Measurements from ENCODE around the gene ZC3H4. TPM values are rescaled to one million over a fixed set of nuclear protein-coding genes. Genes with fewer than 3 reads are reported as not detected.
"Not testable (repeated sequence)": the region's sequence is repeated elsewhere in the genome, so short reads cannot be mapped to it uniquely, and the experiment has no call there.

The ZC3H4 gene
- total RNA-seq, 1 experiment from 2014 or later = 94.4 TPM

GRCh38 chr19:47081095-47081494, 32.5 kb downstream of the ZC3H4 start:
- ChIA-PET POLR2A (ENCODE audit: low non-redundant PET) (interaction anchor here (0.7 kb wide), 1 partner anchor 26 kb away, joined by 6 read pairs; no protein-coding TSS in a partner anchor), CTCF (no interaction called here)
- Histone ChIP-seq H3K4me1 (ENCODE audit: insufficient read depth, low read length, poor library complexity, severe bottlenecking) (no peaks in the 10 kb centered on the region), H3K27ac (ENCODE audit: low read depth, low read length, poor library complexity, severe bottlenecking) (no peak overlapping the region), H3K36me3 (ENCODE audit: insufficient read depth, low read length, poor library complexity, severe bottlenecking) (peaks cover 92% of the 10 kb centered on the region), H3K9me3 (ENCODE audit: low read depth, low read length, poor library complexity, severe bottlenecking) (no peaks in the 10 kb centered on the region), H3K27me3 (replicated peaks; ENCODE audit: insufficient read depth, low read depth, low read length, poor library complexity) (no peaks in the 10 kb centered on the region), H3K4me3 (ENCODE audit: low read depth, low read length, poor library complexity, severe bottlenecking) (no peak overlapping the region)
- TF ChIP-seq CTCF (conservative IDR thresholded peaks at IDR 0.05; ENCODE audit: low read depth, low read length) = no peak
- TF ChIP-seq EZH2 (IDR thresholded peaks at IDR 0.05; ENCODE audit: borderline replicate concordance, low read depth, low read length, poor library complexity, severe bottlenecking) = no peak
- BruUV-seq (replicated peaks) = no TSS peak
- intact Hi-C loops (cut with micrococcal nuclease; ENCODE audit: unreplicated experiment) = no loop called here
- DNase-seq (ENCODE audit: low spot score) = no peak

GRCh38 chr19:47078351-47078750, 35.2 kb downstream of the ZC3H4 start:
- H3K27ac ChIP-seq (ENCODE audit: low read depth, low read length, poor library complexity, severe bottlenecking); H3K4me3 ChIP-seq (ENCODE audit: low read depth, low read length, poor library complexity, severe bottlenecking); POLR2A ChIA-PET (ENCODE audit: low non-redundant PET); H3K27me3 ChIP-seq (replicated peaks; ENCODE audit: insufficient read depth, low read depth, low read length, poor library complexity); DNase-seq (ENCODE audit: low spot score); H3K9me3 ChIP-seq (ENCODE audit: low read depth, low read length, poor library complexity, severe bottlenecking); BruUV-seq (replicated peaks); H3K4me1 ChIP-seq (ENCODE audit: insufficient read depth, low read length, poor library complexity, severe bottlenecking); CTCF ChIA-PET; intact Hi-C loops (cut with micrococcal nuclease; ENCODE audit: unreplicated experiment): not testable (repeated sequence)
- peaks cover 92% of the 10 kb centered on the region for H3K36me3 ChIP-seq (ENCODE audit: insufficient read depth, low read length, poor library complexity, severe bottlenecking)

GRCh38 chr19:47075941-47076340, 37.6 kb downstream of the ZC3H4 start:
- DNase-seq (ENCODE audit: low spot score) = no peak
- H3K27ac ChIP-seq (ENCODE audit: low read depth, low read length, poor library complexity, severe bottlenecking) = no peak overlapping the region
- ChIA-PET POLR2A (ENCODE audit: low non-redundant PET) (no interaction called here), CTCF (no interaction called here)
- no peak for TF ChIP-seq CTCF (conservative IDR thresholded peaks at IDR 0.05; ENCODE audit: low read depth, low read length)
- no peak for TF ChIP-seq EZH2 (IDR thresholded peaks at IDR 0.05; ENCODE audit: borderline replicate concordance, low read depth, low read length, poor library complexity, severe bottlenecking)
- BruUV-seq (replicated peaks) = no TSS peak
- no peaks in the 10 kb centered on the region for H3K27me3 ChIP-seq (replicated peaks; ENCODE audit: insufficient read depth, low read depth, low read length, poor library complexity)
- H3K4me1 ChIP-seq (ENCODE audit: insufficient read depth, low read length, poor library complexity, severe bottlenecking) = no peaks in the 10 kb centered on the region
- H3K4me3 ChIP-seq (ENCODE audit: low read depth, low read length, poor library complexity, severe bottlenecking) = no peak overlapping the region
- H3K9me3 ChIP-seq (ENCODE audit: low read depth, low read length, poor library complexity, severe bottlenecking) = no peaks in the 10 kb centered on the region
- intact Hi-C loops (cut with micrococcal nuclease; ENCODE audit: unreplicated experiment) = no loop called here
- peaks cover 85% of the 10 kb centered on the region for H3K36me3 ChIP-seq (ENCODE audit: insufficient read depth, low read length, poor library complexity, severe bottlenecking)

DNA sequence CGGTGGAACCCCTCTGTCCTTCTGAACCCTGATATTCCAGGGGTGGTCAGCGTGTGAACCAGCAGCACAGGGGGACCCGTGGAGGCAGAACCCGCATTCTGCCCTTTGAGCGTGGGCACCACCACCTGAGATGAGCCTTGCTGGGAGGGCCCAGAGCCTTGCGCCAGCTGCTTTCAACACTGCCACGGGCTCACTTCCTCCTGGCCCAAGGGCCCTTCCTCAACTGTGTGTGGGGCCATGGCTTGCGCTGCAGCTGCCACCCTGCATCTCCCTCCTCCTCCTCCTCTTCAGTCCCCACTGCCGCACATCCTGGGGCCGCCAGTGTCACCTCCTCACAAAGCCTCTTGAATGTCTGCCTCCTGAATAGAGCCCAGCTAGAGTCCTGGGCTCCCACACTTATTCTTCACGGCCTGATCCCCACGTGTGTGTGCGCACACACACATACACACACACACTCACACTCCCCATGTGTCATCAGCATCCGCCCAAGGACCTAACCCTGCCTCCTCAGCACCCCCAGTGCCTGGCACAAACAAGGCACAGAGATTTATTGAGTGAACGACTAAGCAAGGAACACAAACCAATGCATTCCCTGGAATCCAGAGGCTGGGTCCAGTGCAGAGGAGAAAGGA, 38.3 kb downstream of the ZC3H4 start:
- no peak for DNase-seq (ENCODE audit: low spot score)
- TF ChIP-seq EZH2 (IDR thresholded peaks at IDR 0.05; ENCODE audit: borderline replicate concordance, low read depth, low read length, poor library complexity, severe bottlenecking) (no peak), CTCF (conservative IDR thresholded peaks at IDR 0.05; ENCODE audit: low read depth, low read length) (no peak)
- H3K9me3 ChIP-seq (ENCODE audit: low read depth, low read length, poor library complexity, severe bottlenecking) = no peaks in the 10 kb centered on the region
- CTCF ChIA-PET = no interaction called here
- no peaks in the 10 kb centered on the region for H3K27me3 ChIP-seq (replicated peaks; ENCODE audit: insufficient read depth, low read depth, low read length, poor library complexity)
- H3K4me1 ChIP-seq (ENCODE audit: insufficient read depth, low read length, poor library complexity, severe bottlenecking) = no peaks in the 10 kb centered on the region
- peaks cover 85% of the 10 kb centered on the region for H3K36me3 ChIP-seq (ENCODE audit: insufficient read depth, low read length, poor library complexity, severe bottlenecking)
- no peak overlapping the region for H3K4me3 ChIP-seq (ENCODE audit: low read depth, low read length, poor library complexity, severe bottlenecking)
- POLR2A ChIA-PET (ENCODE audit: low non-redundant PET) = no interaction called here
- intact Hi-C loops (cut with micrococcal nuclease; ENCODE audit: unreplicated experiment) = no loop called here
- BruUV-seq (replicated peaks) = no TSS peak
- no peak overlapping the region for H3K27ac ChIP-seq (ENCODE audit: low read depth, low read length, poor library complexity, severe bottlenecking)

All from A673 (cell line).